PC-3 (cell line): Measurements from ENCODE around the gene ZNF346. TPM values are rescaled to one million over a fixed set of nuclear protein-coding genes. Genes with fewer than 3 reads are reported as not detected.

ENCODE experiments used
- ATAC-seq: fragments of 200-7000 bp; cut with Tn5 transposase; 2 replicates; pipeline ENCODE4 v1.9.1; 2020; ENCODE audit warnings: mild to moderate bottlenecking, moderate library complexity
- BruUV-seq: library from RNA; stranded (reverse); fragments of 400-500 nt; replicated peaks from 2 replicates; lab custom pipeline; 2021; lab: Mats Ljungman, UMichigan
- CTCF ChIA-PET: fragments of 300-600 bp; sonication (Branson Sonifier 250); formaldehyde crosslinking; loops from one replicate; lab custom pipeline; 2022; ENCODE audit warnings: antibody characterized with exemption; lab: Charles Lee
- POLR2A ChIA-PET: fragments of 300-600 bp; sonication (Branson Sonifier 250); formaldehyde crosslinking; loops from one replicate; lab custom pipeline; 2022; ENCODE audit warnings: antibody characterized with exemption; ENCODE audit not compliant: unreplicated experiment; lab: Charles Lee
- DNase-seq: peaks from one replicate; pipeline ENCODE4 v3.0.0-alpha.2; 2015
- H2AFZ ChIP-seq: fragments of 300-600 bp; sonication (generic); 2 replicates; pipeline ENCODE4 v1.6.0; 2016; ENCODE audit warnings: antibody characterized with exemption, low read length
- H3F3A ChIP-seq: fragments of 300-600 bp; sonication (generic); one replicate; pipeline ENCODE4 v1.6.0; 2017; ENCODE audit warnings: antibody characterized with exemption, low read length, control low read depth, mild to moderate bottlenecking; ENCODE audit not compliant: unreplicated experiment
- H3K27ac ChIP-seq: fragments of 300-600 bp; sonication (generic); 2 replicates; pipeline ENCODE4 v1.5.1; 2016; ENCODE audit warnings: mild to moderate bottlenecking, low read length
- H3K27me3 ChIP-seq: fragments of 300-600 bp; sonication (generic); 2 replicates; pipeline ENCODE4 v1.6.1; 2016; ENCODE audit warnings: low read length, mixed read lengths
- H3K36me3 ChIP-seq: fragments of 300-600 bp; sonication (generic); 2 replicates; pipeline ENCODE4 v1.6.1; 2016; ENCODE audit warnings: low read depth, mixed run types, low read length, mixed read lengths
- H3K4me1 ChIP-seq: fragments of 300-600 bp; sonication (generic); 2 replicates; pipeline ENCODE4 v1.5.1; 2016; ENCODE audit warnings: low read length; ENCODE audit not compliant: insufficient read depth
- H3K4me2 ChIP-seq: fragments of 300-600 bp; sonication (generic); 2 replicates; pipeline ENCODE4 v1.6.0; 2016; ENCODE audit warnings: low read length
- H3K4me3 ChIP-seq: fragments of 300-600 bp; sonication (generic); 2 replicates; pipeline ENCODE4 v1.5.1; 2016; ENCODE audit warnings: mild to moderate bottlenecking, low read length, mixed read lengths
- H3K79me2 ChIP-seq: fragments of 300-600 bp; sonication (generic); 2 replicates; pipeline ENCODE4 v1.6.1; 2017; ENCODE audit warnings: low read length, mixed read lengths
- H3K9ac ChIP-seq: fragments of 300-600 bp; sonication (generic); 2 replicates; pipeline ENCODE4 v1.6.0; 2016; ENCODE audit warnings: mild to moderate bottlenecking, low read length
- H3K9me2 ChIP-seq: fragments of 300-600 bp; sonication (generic); replicated peaks from 2 replicates; pipeline ENCODE4 v1.6.1; 2016; ENCODE audit warnings: mixed run types, low read length, mixed read lengths
- H3K9me3 ChIP-seq: fragments of 300-600 bp; sonication (generic); 2 replicates; pipeline ENCODE4 v1.6.1; 2016; ENCODE audit warnings: low read length, mixed read lengths
- H4K20me1 ChIP-seq: fragments of 300-600 bp; sonication (generic); 2 replicates; pipeline ENCODE4 v1.6.1; 2016; ENCODE audit warnings: low read length, mixed read lengths
- CTCF ChIP-seq: fragments of 300-600 bp; sonication (generic); conservative IDR thresholded peaks from 2 replicates; pipeline ENCODE4 v1.5.1; 2017; ENCODE audit warnings: antibody characterized with exemption, low read depth, mild to moderate bottlenecking, low read length
- EZH2 ChIP-seq: fragments of 300-600 bp; sonication (generic); IDR thresholded peaks from one replicate; pipeline ENCODE4 v1.6.1; 2017; ENCODE audit warnings: antibody characterized with exemption, mild to moderate bottlenecking, low read length; ENCODE audit not compliant: unreplicated experiment
- EZH2phosphoT487 ChIP-seq: fragments of 300-600 bp; sonication (generic); IDR thresholded peaks from 2 replicates; pipeline ENCODE4 v1.6.1; 2018; ENCODE audit warnings: mild to moderate bottlenecking, antibody characterized with exemption, low read length, borderline replicate concordance
- intact Hi-C: fragments of 100-400 bp; cut with micrococcal nuclease; formaldehyde crosslinking; loops from 2 replicates; pipeline ENCODE4 v1.9.0; 2023
- total RNA-seq: library from RNA; depleted of rRNA; stranded (reverse); fragments of >200 nt; gene quantifications from 2 replicates; pipeline ENCODE4 v1.2.3, GENCODE V29; 2014

ZNF346 gene
- total RNA-seq, 1 experiment from 2014 or later, result 38.9 TPM

- TF ChIP-seq EZH2 (no peak), CTCF (no peak), EZH2phosphoT487 (no peak)
- CTCF ChIA-PET, result no interaction called here
- intact Hi-C loops, result no loop called here
- no peak overlapping the region for H2AFZ ChIP-seq
- no peak overlapping the region for H3K9ac ChIP-seq
- POLR2A ChIA-PET, result no interaction called here
- no TSS peak for BruUV-seq
- DNase-seq, result no peak
- peaks cover 79% of the 10 kb centered on the region for H3K79me2 ChIP-seq
- no peak for ATAC-seq
- H3F3A ChIP-seq, result no peaks in the 10 kb centered on the region
- no peaks in the 10 kb centered on the region for H3K9me3 ChIP-seq
- H3K4me3 ChIP-seq, result no peak overlapping the region
- H3K27ac ChIP-seq, result no peak overlapping the region
- no peaks in the 10 kb centered on the region for H3K9me2 ChIP-seq
- H3K27me3 ChIP-seq, result no peaks in the 10 kb centered on the region
- peaks cover 29% of the 10 kb centered on the region for H4K20me1 ChIP-seq
- no peaks in the 10 kb centered on the region for H3K36me3 ChIP-seq
- peaks cover 12% of the 10 kb centered on the region for H3K4me1 ChIP-seq
- H3K4me2 ChIP-seq, result peak overlapping the region; percentile 98; the same call in 1 of the 2 replicates
Measured at GRCh38 chr5:177003649-177004048, 18.8 kb upstream of the ZNF346 start.

- Histone ChIP-seq H2AFZ (no peak overlapping the region), H3K4me2 (peak overlapping the region; percentile 98), H3K9ac (peak overlapping the region; percentile 93; the same call in 1 of the 2 replicates), H3K4me3 (peak overlapping the region; percentile 95), H4K20me1 (peaks cover 29% of the 10 kb centered on the region), H3K27ac (no peak overlapping the region), H3K79me2 (peaks cover 66% of the 10 kb centered on the region), H3K9me3 (no peaks in the 10 kb centered on the region), H3K4me1 (peaks cover 12% of the 10 kb centered on the region), H3F3A (no peaks in the 10 kb centered on the region), H3K27me3 (no peaks in the 10 kb centered on the region), H3K36me3 (no peaks in the 10 kb centered on the region), H3K9me2 (no peaks in the 10 kb centered on the region)
- ATAC-seq, result no peak
- ChIA-PET CTCF (no interaction called here), POLR2A (no interaction called here)
- BruUV-seq, result no TSS peak
- TF ChIP-seq CTCF (no peak), EZH2 (no peak), EZH2phosphoT487 (no peak)
- DNase-seq, result no peak
- intact Hi-C loops, result no loop called here
Measured at GRCh38 chr5:177004961-177005360, 17.5 kb upstream of the ZNF346 start.

- Histone ChIP-seq H3K36me3 (no peaks in the 10 kb centered on the region), H3K4me1 (peaks cover 12% of the 10 kb centered on the region), H3K9me3 (no peaks in the 10 kb centered on the region), H3K4me3 (peak overlapping the region; percentile 95), H3K9ac (peak overlapping the region; percentile 93), H4K20me1 (peaks cover 29% of the 10 kb centered on the region), H3F3A (no peaks in the 10 kb centered on the region), H3K27ac (peak overlapping the region; percentile 67), H2AFZ (peak overlapping the region; percentile 89), H3K79me2 (peaks cover 58% of the 10 kb centered on the region), H3K9me2 (no peaks in the 10 kb centered on the region), H3K27me3 (no peaks in the 10 kb centered on the region), H3K4me2 (peak overlapping the region; percentile 98)
- TF ChIP-seq EZH2 (no peak), CTCF (peak; percentile 57)
- DNase-seq (peak; percentile 72), ATAC-seq (peak; percentile 74)
- no TSS peak for BruUV-seq
- ChIA-PET POLR2A (interaction anchor here (0.7 kb wide), 1 partner anchor 18 kb away, joined by 6 read pairs; no protein-coding TSS in a partner anchor), CTCF (interaction anchor here (0.5 kb wide), 1 partner anchor 45 kb away, joined by 3 read pairs; no protein-coding TSS in a partner anchor)
- intact Hi-C loops, result no loop called here
Measured at GRCh38 chr5:177005619-177006264, 16.8 kb upstream of the ZNF346 start.
